AG20443 (cell line): Measurements from ENCODE around the gene CCR6.
"Not testable (repeated sequence)": the region's sequence is repeated elsewhere in the genome, so short reads cannot be mapped to it uniquely, and the experiment has no call there.

Experiments
- DNase-seq: peaks from one replicate; pipeline ENCODE4 v3.0.0; 2012; ENCODE audit warnings: low spot score, mixed read lengths

CCR6 gene

DNA sequence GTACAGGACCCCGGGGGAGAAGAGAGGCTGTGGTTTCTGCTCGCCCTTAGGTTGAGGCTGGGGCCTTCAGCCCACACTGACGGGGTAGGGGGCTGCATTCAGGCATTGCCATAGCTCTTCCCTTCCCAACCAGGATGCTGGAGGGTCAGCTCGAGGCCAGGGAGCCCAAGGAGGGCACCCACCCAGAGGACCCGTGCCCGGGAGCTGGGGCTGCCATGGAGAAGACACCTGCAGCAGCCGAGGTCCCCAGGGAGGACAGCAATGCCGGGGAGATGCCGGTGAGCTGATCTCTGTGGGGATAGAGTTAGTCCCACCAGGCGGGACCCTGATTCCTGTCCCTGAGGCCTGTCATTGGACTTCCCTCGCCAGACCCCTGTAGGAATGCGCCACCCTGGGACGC, 49.1 kb downstream of the CCR6 start:
- DNase-seq = not testable (repeated sequence)

DNA sequence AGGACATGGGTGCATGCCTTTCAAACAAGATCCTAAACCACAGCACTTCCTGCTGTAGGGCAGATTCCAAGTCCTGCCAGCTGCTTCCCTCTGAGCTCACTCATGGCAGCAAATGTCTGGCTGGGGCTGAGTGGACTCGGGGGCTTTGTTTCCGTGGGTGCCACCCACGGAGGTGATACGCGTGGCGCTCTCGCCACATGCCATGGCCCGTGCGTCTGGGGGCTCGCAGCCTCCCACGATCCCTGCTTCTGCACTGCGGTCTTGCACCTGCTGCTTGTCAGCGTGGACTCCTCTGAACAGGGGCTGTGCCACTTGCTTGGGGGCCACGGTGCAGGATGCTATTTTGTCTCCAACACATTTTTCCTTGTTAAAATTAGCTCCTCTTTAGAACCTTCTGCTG, 54.4 kb downstream of the CCR6 start:
- not testable (repeated sequence) for DNase-seq

DNA sequence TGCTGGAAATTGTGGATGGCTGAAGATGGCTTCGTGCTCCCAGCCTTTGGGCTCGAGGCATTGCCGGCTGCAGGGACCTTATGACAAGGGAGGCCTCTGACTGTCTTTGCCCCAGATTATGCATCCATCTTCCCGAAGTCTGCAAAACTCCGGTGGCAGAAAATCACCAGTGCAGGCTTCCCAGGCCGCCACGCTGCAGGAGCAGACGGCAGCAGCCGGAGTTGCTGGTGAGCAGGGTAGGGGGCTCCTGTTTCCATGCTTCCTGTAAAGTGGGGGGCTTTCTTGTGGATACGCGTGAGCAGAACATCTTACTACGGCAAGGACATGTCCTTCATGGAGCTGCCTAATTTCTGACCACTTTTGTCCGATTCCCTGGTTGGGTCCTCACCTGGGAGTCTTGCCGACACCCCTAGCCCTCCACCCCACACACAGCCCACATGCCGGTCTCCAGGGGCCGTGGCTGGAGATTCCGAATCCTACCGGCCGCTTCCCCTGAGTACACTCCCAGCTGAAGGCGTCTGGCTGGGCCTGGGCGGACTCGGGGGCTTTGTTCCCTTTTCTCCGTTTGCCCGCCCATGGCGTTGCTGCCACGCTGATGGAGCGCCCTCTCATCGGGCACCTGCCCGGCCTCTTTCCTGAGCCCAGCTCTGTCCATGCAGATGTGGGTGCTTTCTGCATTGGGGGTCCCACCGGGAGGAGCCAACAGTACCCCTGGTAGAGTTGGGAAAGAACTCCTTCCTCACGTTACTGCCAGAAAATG, 56.2 kb downstream of the CCR6 start:
- DNase-seq = not testable (repeated sequence)

DNA sequence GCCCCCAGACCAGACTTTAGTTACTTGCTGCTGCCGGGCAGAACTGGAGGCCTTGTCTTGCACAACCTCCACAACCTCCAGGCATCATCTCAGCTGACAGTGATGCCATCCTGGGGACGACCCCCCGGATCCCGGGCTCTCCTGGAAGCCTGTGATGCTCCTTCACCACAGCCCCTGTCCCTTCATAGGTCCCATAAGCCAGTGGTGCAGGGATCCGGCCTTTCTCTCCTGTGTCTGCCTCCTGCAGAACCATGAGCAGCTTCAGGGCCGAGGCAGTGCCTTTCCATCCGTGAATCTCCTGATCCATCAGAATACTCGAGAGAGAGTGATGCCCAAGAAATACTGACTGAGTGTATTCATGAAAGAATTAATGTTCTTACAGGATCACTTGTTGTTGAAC, 57.2 kb downstream of the CCR6 start:
- DNase-seq = not testable (repeated sequence)

DNA sequence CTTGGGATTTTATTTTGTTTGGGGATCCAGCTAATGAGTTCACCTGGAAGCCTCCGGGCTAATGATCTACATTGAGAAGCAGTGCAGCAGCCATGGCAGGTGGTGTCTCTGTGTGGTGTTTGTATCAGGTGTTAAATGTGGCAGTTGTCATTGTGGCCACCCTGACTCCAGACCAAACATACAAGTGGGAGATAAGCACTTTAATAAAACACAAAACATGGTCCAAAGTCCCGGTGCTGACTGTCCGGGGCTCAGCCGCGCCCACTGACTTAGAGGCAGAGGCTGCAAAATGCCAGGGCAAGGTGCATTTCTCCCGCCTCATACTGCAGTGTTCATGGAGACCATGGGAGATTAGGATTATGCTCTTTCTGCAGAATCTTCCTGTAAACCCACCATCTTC, 58.5 kb downstream of the CCR6 start:
- not testable (repeated sequence) for DNase-seq

DNA sequence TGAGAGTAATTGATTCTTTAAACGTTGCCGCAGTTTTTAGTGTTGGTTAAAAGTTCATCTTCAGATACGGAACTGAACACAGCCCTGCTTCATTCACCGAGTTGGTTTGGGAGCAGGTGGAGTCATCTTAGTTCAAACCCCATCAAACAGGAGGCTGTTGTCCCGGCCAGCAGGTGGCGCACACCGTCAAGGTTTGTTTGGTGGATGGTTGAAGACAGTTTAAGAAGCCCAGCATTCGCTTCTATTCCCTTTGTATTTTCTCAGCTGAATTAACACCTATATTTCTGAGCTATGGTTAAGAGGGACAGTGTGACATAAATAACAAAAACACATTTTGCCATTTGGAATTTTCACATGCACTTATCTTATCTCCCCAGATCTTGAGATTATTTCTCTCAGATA, 60.0 kb downstream of the CCR6 start:
- not testable (repeated sequence) for DNase-seq

DNA sequence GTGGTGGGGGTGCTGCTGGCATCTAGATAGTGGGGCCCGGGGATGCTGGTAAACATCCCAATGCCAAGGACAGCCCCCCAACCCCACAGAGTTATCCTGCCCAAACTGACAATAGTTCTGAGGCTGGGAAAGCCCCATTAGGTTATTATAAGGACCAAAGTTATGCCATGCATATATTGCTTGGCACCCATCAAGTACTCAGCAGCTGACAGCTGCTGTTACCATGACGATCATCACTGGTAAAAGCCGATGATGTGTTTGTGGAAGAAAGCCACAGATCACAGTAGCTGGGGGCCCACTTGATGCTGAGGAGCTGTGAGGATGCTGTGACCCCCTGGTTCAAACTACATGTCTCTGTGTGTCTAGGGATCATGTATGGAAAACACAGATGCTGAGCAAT, 62.2 kb downstream of the CCR6 start:
- not testable (repeated sequence) for DNase-seq

DNA sequence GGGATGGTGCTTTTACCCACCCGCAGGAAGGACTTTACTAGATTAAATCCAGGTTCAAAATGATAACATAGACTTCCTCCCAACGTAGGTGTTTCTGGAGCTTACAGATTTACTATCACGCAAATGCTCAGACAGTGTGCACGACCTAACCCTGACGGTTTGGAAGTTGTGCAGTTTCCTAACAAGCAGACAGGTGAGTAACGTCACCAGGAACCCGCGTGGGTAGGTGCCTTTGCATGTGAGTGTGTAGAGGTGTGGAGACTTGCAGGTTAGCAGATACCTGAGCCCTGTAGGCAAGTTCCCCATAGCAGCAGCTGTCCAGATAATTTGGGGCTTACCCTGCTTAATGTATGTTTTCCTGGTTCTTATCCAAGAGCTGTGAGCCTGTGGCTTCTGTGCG, 64.4 kb downstream of the CCR6 start:
- not testable (repeated sequence) for DNase-seq
